EH (cell line): ENCODE data around the gene C1R.
A peak's percentile ranks its signal among the peaks of the same experiment; 100 is the strongest.

ENCODE experiments used
- DNase-seq: peaks from one replicate; pipeline ENCODE4 v3.0.0-alpha.2; 2015; ENCODE audit warnings: low read depth

C1R gene

GRCh38 chr12:7096979-7097378, 4.7 kb upstream of the C1R start:
- no peak for DNase-seq

GRCh38 chr12:7096006-7096932, 4.0 kb upstream of the C1R start:
- no peak for DNase-seq

GRCh38 chr12:7093892-7094291, 1.6 kb upstream of the C1R start:
- DNase-seq = peak; percentile 57

GRCh38 chr12:7093486-7093885, 1.2 kb upstream of the C1R start:
- DNase-seq = no peak

GRCh38 chr12:7092986-7093460, 778 bp upstream of the C1R start:
- no peak for DNase-seq

- DNase-seq = peak; percentile 45
These were observed 501 bp downstream of the C1R start for GRCh38 chr12:7091660-7092228.

- DNase-seq = no peak
These were observed 1.1 kb downstream of the C1R start for GRCh38 chr12:7091171-7091570.

- DNase-seq = peak; percentile 15
These were observed 1.8 kb downstream of the C1R start for GRCh38 chr12:7090222-7090998.

- no peak for DNase-seq
These were observed 2.9 kb downstream of the C1R start for GRCh38 chr12:7089196-7089871.

- no peak for DNase-seq
These were observed 9.1 kb downstream of the C1R start for GRCh38 chr12:7083125-7083524.

GRCh38 chr12:7081037-7081436, 11.2 kb downstream of the C1R start:
- no peak for DNase-seq

GRCh38 chr12:7079826-7080125, 12.5 kb downstream of the C1R start:
- DNase-seq = peak; percentile 81

GRCh38 chr12:7078163-7078562, 14.1 kb downstream of the C1R start:
- no peak for DNase-seq

GRCh38 chr12:7076493-7076892, 15.8 kb downstream of the C1R start:
- DNase-seq = no peak

- DNase-seq = peak; percentile 69
These were observed 16.3 kb downstream of the C1R start for GRCh38 chr12:7075939-7076338.

- peak; percentile 22 for DNase-seq
These were observed 16.7 kb downstream of the C1R start for GRCh38 chr12:7075518-7075917.

GRCh38 chr12:7073946-7074345, 18.3 kb downstream of the C1R start:
- no peak for DNase-seq

- DNase-seq = no peak
These were observed 19.7 kb downstream of the C1R start for GRCh38 chr12:7072554-7072953.

GRCh38 chr12:7072035-7072434, 20.2 kb downstream of the C1R start:
- no peak for DNase-seq

- DNase-seq = no peak
These were observed 22.9 kb downstream of the C1R start for GRCh38 chr12:7069386-7069785.

GRCh38 chr12:7068994-7069346, 23.3 kb downstream of the C1R start:
- no peak for DNase-seq

- peak; percentile 61 for DNase-seq
These were observed 23.8 kb downstream of the C1R start for GRCh38 chr12:7068240-7068993.
